Testis (tissue), 2 donors: Measurements from ENCODE around the gene SERPINA9.
"Not testable (repeated sequence)": the region's sequence is repeated elsewhere in the genome, so short reads cannot be mapped to it uniquely, and the experiment has no call there.

Experiments
- CTCF ChIP-seq, 3 experiments: fragments of 450-650 bp in 2 of 3; fragments of 200-600 bp in 1 of 3; sonication (generic) in 1 of 3; IDR thresholded peaks; one replicate each; pipeline ENCODE4 v1.5.1; 2016 to 2019; ENCODE audit warnings: antibody characterized with exemption in 3 of 3, mild to moderate bottlenecking in 2 of 3, moderate library complexity in 1 of 3
- POLR2A ChIP-seq: fragments of 450-650 bp; IDR thresholded peaks from one replicate; pipeline ENCODE4 v1.6.1; 2017; ENCODE audit warnings: antibody characterized with exemption, mild to moderate bottlenecking, moderate library complexity

- not testable (repeated sequence) for TF ChIP-seq CTCF (IDR thresholded peaks at IDR 0.05); POLR2A
These were observed 34.5 kb upstream of the SERPINA9 start for GRCh38 chr14:94510481-94510880.
